ENCODE data around the gene TGFB3.

DNA sequence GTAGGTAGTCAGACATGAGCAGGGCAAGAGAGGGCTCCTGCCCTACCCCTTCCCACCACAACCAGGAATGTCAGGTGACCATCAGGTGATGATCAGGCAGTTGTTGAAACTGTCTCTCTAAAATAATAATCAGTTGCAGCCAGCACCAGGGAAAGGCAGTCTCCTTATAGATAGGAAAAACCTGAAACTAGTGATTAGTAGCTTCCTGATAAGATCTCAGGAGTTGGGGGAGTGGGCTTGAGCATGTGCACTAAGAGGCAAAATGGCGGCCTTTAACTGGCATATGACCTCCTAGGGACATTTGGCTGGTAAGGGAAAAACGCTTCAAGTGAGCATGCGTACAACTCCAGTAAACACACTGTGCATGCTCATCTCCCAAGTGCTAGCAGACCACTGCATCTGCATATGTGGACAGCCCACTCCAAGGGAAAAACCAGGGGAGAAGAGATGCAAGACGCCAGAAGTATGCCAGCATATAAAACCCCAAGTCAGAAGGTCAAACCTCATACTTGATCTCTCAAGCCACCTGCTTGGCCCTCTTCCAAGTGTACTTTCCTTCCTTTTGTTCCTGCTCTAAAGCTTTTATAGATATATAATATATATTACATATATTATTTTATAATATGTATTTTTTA, 37.1 kb downstream of the TGFB3 start:
- TF ChIP-seq POLR2AphosphoS5 (IDR thresholded peaks at IDR 0.05; ENCODE audit: borderline replicate concordance, low read depth, low read length) (no peak), EZH2 (IDR thresholded peaks at IDR 0.05) (no peak), FOXP2 (optimal IDR thresholded peaks at IDR 0.05; ENCODE audit: control extremely low read depth, extremely low read length, insufficient read depth) (no peak)
